Right lobe of liver (tissue), 6 donors: Measurements from ENCODE around the gene FBXL17. TPM values are rescaled to one million over a fixed set of nuclear protein-coding genes. Genes with fewer than 3 reads are reported as not detected.

Experiments used
- ATAC-seq, 4 donors: fragments of 200-7000 bp; cut with Tn5 transposase; one replicate each; pipeline ENCODE4 v1.9.1; 2020; ENCODE audit warnings: mild to moderate bottlenecking in 4 of 4, moderate library complexity in 4 of 4
- DNase-seq, 3 donors: peaks; one replicate each; pipeline ENCODE4 v3.0.0-alpha.2; 2020
- H3K27ac ChIP-seq, 3 donors: fragments of 200-600 bp; one replicate each; pipeline ENCODE4 v1.8.0; 2022
- H3K27me3 ChIP-seq, 2 donors: fragments of 200-600 bp; one replicate each; pipeline ENCODE4 v1.8.0; 2022
- H3K36me3 ChIP-seq, 4 donors: fragments of 200-600 bp; sonication (generic) in 1 of 4; one replicate each; pipeline versions ENCODE4 v1.5.1 to v1.8.0; 2017 to 2022; ENCODE audit warnings: control low read depth in 1 of 4
- H3K4me1 ChIP-seq, 4 donors: fragments of 200-600 bp; sonication (generic) in 1 of 4; one replicate each; pipeline versions ENCODE4 v1.5.1 to v1.8.0; 2017 to 2022; ENCODE audit warnings: control low read depth in 1 of 4
- H3K4me3 ChIP-seq, 3 donors: fragments of 200-600 bp; one replicate each; pipeline ENCODE4 v1.8.0; 2022
- H3K9me3 ChIP-seq, 4 donors: fragments of 200-600 bp; sonication (generic) in 1 of 4; one replicate each; pipeline versions ENCODE4 v1.5.1 to v1.8.0; 2017 to 2022; ENCODE audit warnings: control low read depth in 1 of 4
- CTCF ChIP-seq, 4 donors: fragments of 200-600 bp in 3 of 4; fragments of 450-650 bp in 1 of 4; IDR thresholded peaks; one replicate each; pipeline versions ENCODE4 v1.5.1 to v1.8.0; 2016 to 2022; ENCODE audit warnings: antibody characterized with exemption in 4 of 4, mild to moderate bottlenecking in 2 of 4
- POLR2A ChIP-seq: fragments of 450-650 bp; IDR thresholded peaks from one replicate; pipeline ENCODE4 v1.6.1; 2017; ENCODE audit warnings: antibody characterized with exemption, mild to moderate bottlenecking
- WGBS: methylation state at CpG from one replicate; pipeline ENCODE4 v1.1.6; 2018; ENCODE audit warnings: low coverage, low lambda C conversion rate; ENCODE audit not compliant: insufficient coverage; ENCODE audit errors: missing lambda C conversion rate; 5-methylcytosine and 5-hydroxymethylcytosine counted together
- intact Hi-C, 2 donors: fragments of 100-400 bp; cut with DNase I; formaldehyde crosslinking; loops; one replicate each; pipeline versions ENCODE4 v1.11.2 to v1.14.1; 2022
- total RNA-seq, 6 experiments: library from RNA; depleted of rRNA in 2 of 6; stranded (reverse); fragments of >200 nt in 2 of 6; fragmentation: NEBNext Ultra II Directional in 3 of 6; extraction: Animal tissue kit (Norgen Biotek cat#: 25700) in 3 of 6; gene quantifications; one replicate each; pipeline versions ENCODE4 v1.1.0 to v1.2.4, GENCODE V29; 2016 to 2023
- donor health status: DM: no; HTN: yes; CAD: no.
- donor health status: DM: no; HTN: no; CAD: no.
- donor health status: DM: no; HTN: no; CAD: no.
- donor health status: DM: no; HTN: yes; CAD: no.
- donor health status: DM: no; HTN: yes; CAD: no.

Gene FBXL17
- total RNA-seq, 6 experiments from 2014 or later: 7.7 to 10.6 (median 9.1) TPM

DNA sequence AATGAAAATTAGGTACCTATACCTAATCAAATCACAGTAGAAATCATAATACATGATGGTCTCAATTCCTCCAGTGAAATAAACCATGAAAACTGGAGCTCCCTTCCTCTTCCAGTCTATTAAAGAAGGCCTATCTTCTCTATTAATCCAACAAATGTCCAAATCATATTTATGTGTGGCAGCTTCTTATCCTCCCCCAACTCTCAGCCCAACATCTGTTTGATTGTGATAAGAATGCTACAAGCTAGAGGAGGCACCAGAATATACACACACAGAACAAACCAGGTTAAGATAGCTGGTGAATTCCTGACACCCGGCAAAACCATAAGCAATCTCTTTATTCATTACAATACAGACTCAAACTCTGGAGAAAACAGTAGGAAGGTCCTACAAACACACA, 110.8 kb downstream of the FBXL17 start:
- 80% methylated on average over 1 of the region's 1 CpG for WGBS
- no peak for DNase-seq
- TF ChIP-seq POLR2A: no peak
- TF ChIP-seq CTCF (IDR thresholded peaks at IDR 0.05): no peak
- intact Hi-C loops: no loop called here
- H3K9me3 ChIP-seq: no peaks in the 10 kb centered on the region
- H3K27me3 ChIP-seq: no peaks in the 10 kb centered on the region
- H3K36me3 ChIP-seq: no peaks in the 10 kb centered on the region
- no peak overlapping the region for H3K27ac ChIP-seq
- no peak overlapping the region for H3K4me3 ChIP-seq
- no peaks in the 10 kb centered on the region for H3K4me1 ChIP-seq
- no peak for ATAC-seq

DNA sequence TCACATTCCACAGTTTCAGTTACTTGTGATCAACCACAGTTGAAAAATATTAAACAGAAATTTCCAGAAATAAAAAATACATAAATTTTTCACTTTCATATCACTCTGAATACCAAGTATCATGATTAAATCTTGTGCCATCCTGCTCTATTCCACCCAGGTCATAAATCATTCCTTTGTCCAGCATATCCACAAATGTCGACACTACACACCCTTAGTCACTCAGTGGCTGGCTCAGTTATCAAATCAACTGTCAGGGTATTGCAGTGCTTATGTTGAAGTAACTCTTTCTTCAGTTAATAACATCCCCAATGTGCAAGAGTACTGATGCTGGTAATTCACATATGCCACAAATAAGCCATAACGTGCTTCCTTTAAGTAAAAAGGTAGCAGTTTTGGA, 115.7 kb downstream of the FBXL17 start:
- Histone ChIP-seq H3K4me1 (no peaks in the 10 kb centered on the region), H3K4me3 (no peak overlapping the region), H3K9me3 (no peaks in the 10 kb centered on the region), H3K27me3 (no peaks in the 10 kb centered on the region), H3K27ac (no peak overlapping the region), H3K36me3 (no peaks in the 10 kb centered on the region)
- intact Hi-C loops: no loop called here
- no peak for TF ChIP-seq CTCF (IDR thresholded peaks at IDR 0.05)
- TF ChIP-seq POLR2A: no peak
- ATAC-seq (no peak), DNase-seq (no peak)
- 94% methylated on average over 2 of the region's 2 CpGs for WGBS

- WGBS: 87% methylated on average over 2 of the region's 2 CpGs
- H3K27me3 ChIP-seq: no peaks in the 10 kb centered on the region
- no peak for TF ChIP-seq CTCF (IDR thresholded peaks at IDR 0.05)
- TF ChIP-seq POLR2A: no peak
- intact Hi-C loops: no loop called here
- no peaks in the 10 kb centered on the region for H3K9me3 ChIP-seq
- no peak for DNase-seq
- no peak overlapping the region for H3K4me3 ChIP-seq
- no peaks in the 10 kb centered on the region for H3K36me3 ChIP-seq
- peaks cover 0 to 3% (median 0%) of the 10 kb centered on the region in 4 donors for H3K4me1 ChIP-seq
- no peak for ATAC-seq
- H3K27ac ChIP-seq: no peak overlapping the region
Observed at GRCh38 chr5:108264533-108264932, 117.4 kb downstream of the FBXL17 start.

DNA sequence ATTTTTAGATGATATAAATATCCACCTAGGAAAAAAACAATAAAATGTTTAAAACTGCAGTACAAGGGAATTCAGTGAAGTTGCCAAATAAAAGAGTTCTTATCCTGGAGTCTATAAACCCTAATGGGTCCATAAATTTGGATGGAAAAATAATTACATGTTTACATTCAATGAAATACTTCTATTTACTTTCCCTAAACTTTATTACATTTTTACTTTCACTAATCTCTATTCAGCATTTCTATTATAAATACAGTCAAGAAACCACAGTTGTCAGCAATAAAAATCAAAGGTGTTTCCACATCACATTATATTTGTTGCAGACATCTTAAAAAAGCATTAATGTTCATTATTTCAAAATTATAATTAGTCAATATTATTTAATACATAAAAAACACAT, 118.6 kb downstream of the FBXL17 start:
- no peak overlapping the region for H3K4me3 ChIP-seq
- H3K27me3 ChIP-seq: no peaks in the 10 kb centered on the region
- DNase-seq (no peak), ATAC-seq (no peak)
- H3K9me3 ChIP-seq: no peaks in the 10 kb centered on the region
- TF ChIP-seq POLR2A (no peak), CTCF (IDR thresholded peaks at IDR 0.05) (no peak)
- no peak overlapping the region for H3K27ac ChIP-seq
- no peaks in the 10 kb centered on the region for H3K36me3 ChIP-seq
- H3K4me1 ChIP-seq: peaks cover 0 to 3% (median 0%) of the 10 kb centered on the region in 4 donors
- intact Hi-C loops: no loop called here

GRCh38 chr5:108260858-108261170, 121.1 kb downstream of the FBXL17 start:
- H3K36me3 ChIP-seq: no peaks in the 10 kb centered on the region
- H3K9me3 ChIP-seq: no peaks in the 10 kb centered on the region
- no peak for DNase-seq
- no peak for ATAC-seq
- 5% methylated on average over 2 of the region's 2 CpGs for WGBS
- H3K4me1 ChIP-seq: peaks cover 0 to 7% (median 0%) of the 10 kb centered on the region in 4 donors
- no peak overlapping the region for H3K27ac ChIP-seq
- no peaks in the 10 kb centered on the region for H3K27me3 ChIP-seq
- TF ChIP-seq CTCF (IDR thresholded peaks at IDR 0.05) (no peak), POLR2A (no peak)
- H3K4me3 ChIP-seq: no peak overlapping the region
- intact Hi-C loops: no loop called here
